Smooth muscle cell (in vitro differentiated cells): Measurements from ENCODE around the gene STRN3. TPM values are rescaled to one million over a fixed set of nuclear protein-coding genes. Genes with fewer than 3 reads are reported as not detected.
A peak's percentile ranks its signal among the peaks of the same experiment; 100 is the strongest.
"Not testable (repeated sequence)": the region's sequence is repeated elsewhere in the genome, so short reads cannot be mapped to it uniquely, and the experiment has no call there.

ENCODE experiments used
- DNase-seq: peaks from one replicate; lab custom pipeline; 2025; ENCODE audit not compliant: unreplicated experiment; lab: John Stamatoyannopoulos, UW
- H2AFZ ChIP-seq: fragments of 200-600 bp; sonication (generic); 2 replicates; pipeline ENCODE4 v1.6.0; 2016; ENCODE audit warnings: antibody characterized with exemption, low read depth, mild to moderate bottlenecking
- H3F3A ChIP-seq: fragments of 200-600 bp; sonication (generic); 2 replicates; pipeline ENCODE4 v1.6.0; 2017; ENCODE audit warnings: antibody characterized with exemption, low read depth
- H3K27ac ChIP-seq: fragments of 200-600 bp; sonication (generic); 2 replicates; pipeline ENCODE4 v1.5.1; 2016; ENCODE audit warnings: low read depth, mild to moderate bottlenecking
- H3K27me3 ChIP-seq: fragments of 200-600 bp; sonication (generic); 2 replicates; pipeline ENCODE4 v1.6.1; 2016; ENCODE audit warnings: low read depth, mild to moderate bottlenecking
- H3K36me3 ChIP-seq: fragments of 200-600 bp; sonication (generic); 2 replicates; pipeline ENCODE4 v1.5.1; 2016; ENCODE audit warnings: low read depth
- H3K4me1 ChIP-seq: fragments of 200-600 bp; sonication (generic); 2 replicates; pipeline ENCODE4 v1.5.1; 2016; ENCODE audit warnings: low read depth
- H3K4me2 ChIP-seq: fragments of 200-600 bp; sonication (generic); 2 replicates; pipeline ENCODE4 v1.6.0; 2016; ENCODE audit warnings: mild to moderate bottlenecking
- H3K4me3 ChIP-seq: fragments of 200-600 bp; sonication (generic); 2 replicates; pipeline ENCODE4 v1.5.1; 2016; ENCODE audit warnings: mild to moderate bottlenecking
- H3K79me2 ChIP-seq: fragments of 200-600 bp; sonication (generic); 2 replicates; pipeline ENCODE4 v1.6.0; 2016; ENCODE audit warnings: low read depth, mild to moderate bottlenecking
- H3K9ac ChIP-seq: fragments of 200-600 bp; sonication (generic); 2 replicates; pipeline ENCODE4 v1.6.0; 2016; ENCODE audit warnings: low read depth
- H3K9me3 ChIP-seq: fragments of 200-600 bp; sonication (generic); replicated peaks from 2 replicates; pipeline ENCODE4 v1.5.1; 2016; ENCODE audit warnings: low read depth
- H4K20me1 ChIP-seq: fragments of 200-600 bp; sonication (generic); 2 replicates; pipeline ENCODE4 v1.6.0; 2016; ENCODE audit warnings: low read depth
- CTCF ChIP-seq: fragments of 200-600 bp; sonication (generic); IDR thresholded peaks from 2 replicates; pipeline ENCODE4 v1.5.1; 2017; ENCODE audit warnings: borderline replicate concordance, mild to moderate bottlenecking, antibody characterized with exemption; ENCODE audit not compliant: insufficient read depth, poor library complexity, severe bottlenecking
- WGBS: methylation state at CpG from one replicate; pipeline ENCODE4 v1.1.7; 2016; ENCODE audit warnings: low lambda C conversion rate; 5-methylcytosine and 5-hydroxymethylcytosine counted together
- polyA plus RNA-seq: library from polyadenylated mRNA; unstranded; fragments of >200 nt; fragmentation: Nextera tagmentation; extraction: Ambion mirVana; gene quantifications from 2 replicates; pipeline ENCODE4 v1.2.1, GENCODE V29; 2016
- total RNA-seq: library from RNA; depleted of rRNA; stranded (reverse); fragments of >200 nt; gene quantifications from 2 replicates; pipeline ENCODE4 v1.2.3, GENCODE V29; 2014

STRN3 gene
- total and polyA plus RNA-seq, 2 experiments from 2014 or later, result 6.8 to 43.6 TPM

- Histone ChIP-seq H3K79me2 (peaks cover 99% of the 10 kb centered on the region), H3K27ac (no peak overlapping the region), H3K9ac (no peak overlapping the region), H2AFZ (no peak overlapping the region), H3K4me3 (no peak overlapping the region), H4K20me1 (peaks cover 100% of the 10 kb centered on the region), H3K4me2 (no peak overlapping the region), H3K9me3 (no peaks in the 10 kb centered on the region), H3F3A (peaks cover 4% of the 10 kb centered on the region), H3K4me1 (no peaks in the 10 kb centered on the region), H3K36me3 (no peaks in the 10 kb centered on the region), H3K27me3 (no peaks in the 10 kb centered on the region)
- no peak for DNase-seq
- 85% methylated on average over 7 of the region's 7 CpGs for WGBS
- no peak for TF ChIP-seq CTCF
Observed at GRCh38 chr14:30982533-30982932, 43.6 kb downstream of the STRN3 start.

- H3K4me1 ChIP-seq, result no peaks in the 10 kb centered on the region
- H3K79me2 ChIP-seq, result peaks cover 99% of the 10 kb centered on the region
- no peak for DNase-seq
- H3K4me2 ChIP-seq, result no peak overlapping the region
- H3K27me3 ChIP-seq, result no peaks in the 10 kb centered on the region
- no peak for TF ChIP-seq CTCF
- H3K36me3 ChIP-seq, result no peaks in the 10 kb centered on the region
- H3K27ac ChIP-seq, result no peak overlapping the region
- no peak overlapping the region for H3K9ac ChIP-seq
- no peak overlapping the region for H3K4me3 ChIP-seq
- peaks cover 4% of the 10 kb centered on the region for H3F3A ChIP-seq
- no peaks in the 10 kb centered on the region for H3K9me3 ChIP-seq
- peaks cover 100% of the 10 kb centered on the region for H4K20me1 ChIP-seq
- WGBS, result 88% methylated on average over 3 of the region's 3 CpGs
- no peak overlapping the region for H2AFZ ChIP-seq
Observed at GRCh38 chr14:30980980-30981379, 45.2 kb downstream of the STRN3 start.

DNA sequence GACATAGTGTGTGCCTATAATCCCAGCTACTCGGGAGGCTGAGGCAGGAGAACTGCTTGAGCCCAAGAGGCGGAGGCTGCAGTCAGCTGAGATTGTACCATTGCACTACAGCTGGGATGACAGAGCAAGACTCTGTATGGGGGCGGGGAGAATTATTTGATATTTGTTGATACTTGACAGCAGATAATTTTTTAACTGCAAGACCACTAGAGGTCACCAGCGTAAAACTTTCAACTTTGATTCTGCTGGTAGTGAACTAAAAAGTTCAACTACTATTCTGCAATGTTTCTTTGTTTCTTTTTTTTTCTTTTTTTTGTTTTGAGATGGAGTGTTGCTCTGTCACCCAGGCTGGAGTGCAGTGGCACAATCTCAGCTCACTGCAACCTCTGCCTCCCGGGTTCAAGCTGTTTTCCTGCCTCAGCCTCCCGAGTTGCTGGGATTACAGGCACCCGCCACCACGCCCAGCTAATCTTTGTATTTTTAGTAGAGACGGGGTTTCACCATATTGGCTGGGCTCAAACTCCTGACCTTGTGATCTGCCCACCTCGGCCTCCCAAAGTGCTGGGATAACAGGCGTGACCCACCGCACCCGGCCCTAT, 46.0 kb downstream of the STRN3 start:
- DNase-seq, H3K27ac ChIP-seq, H3K4me1 ChIP-seq, H3K27me3 ChIP-seq, H3K36me3 ChIP-seq, H3K9me3 ChIP-seq, H3K4me3 ChIP-seq, H3K4me2 ChIP-seq, H3F3A ChIP-seq, H3K9ac ChIP-seq, H2AFZ ChIP-seq: not testable (repeated sequence)
- Histone ChIP-seq H4K20me1 (peaks cover 100% of the 10 kb centered on the region), H3K79me2 (peaks cover 99% of the 10 kb centered on the region)
- 90% methylated on average over 13 of the region's 13 CpGs for WGBS
- TF ChIP-seq CTCF, result peak; percentile 52

- DNase-seq, result no peak
- no peaks in the 10 kb centered on the region for H3F3A ChIP-seq
- no peak overlapping the region for H3K4me2 ChIP-seq
- WGBS, result 79% methylated on average over 2 of the region's 2 CpGs
- no peaks in the 10 kb centered on the region for H3K36me3 ChIP-seq
- H2AFZ ChIP-seq, result no peak overlapping the region
- H3K79me2 ChIP-seq, result peaks cover 100% of the 10 kb centered on the region
- peaks cover 100% of the 10 kb centered on the region for H4K20me1 ChIP-seq
- no peaks in the 10 kb centered on the region for H3K27me3 ChIP-seq
- peak overlapping the region; percentile 17 for H3K9ac ChIP-seq
- H3K27ac ChIP-seq, result no peak overlapping the region
- no peak overlapping the region for H3K4me3 ChIP-seq
- no peaks in the 10 kb centered on the region for H3K9me3 ChIP-seq
- H3K4me1 ChIP-seq, result no peaks in the 10 kb centered on the region
- no peak for TF ChIP-seq CTCF
Observed at GRCh38 chr14:30977752-30978151, 48.4 kb downstream of the STRN3 start.
